Measurements from ENCODE around the gene EIF4B.
"Not testable (repeated sequence)": the region's sequence is repeated elsewhere in the genome, so short reads cannot be mapped to it uniquely, and the experiment has no call there.

EIF4B gene

GRCh38 chr12:53005986-53006809, at the start of gene EIF4B:
Gene EIF4B (plus strand): TSS chr12:53006456. CDS start chr12:53006484, 28 bp downstream.
- peak; percentile 100 for DNase-seq (ENCODE audit: low spot score)

DNA sequence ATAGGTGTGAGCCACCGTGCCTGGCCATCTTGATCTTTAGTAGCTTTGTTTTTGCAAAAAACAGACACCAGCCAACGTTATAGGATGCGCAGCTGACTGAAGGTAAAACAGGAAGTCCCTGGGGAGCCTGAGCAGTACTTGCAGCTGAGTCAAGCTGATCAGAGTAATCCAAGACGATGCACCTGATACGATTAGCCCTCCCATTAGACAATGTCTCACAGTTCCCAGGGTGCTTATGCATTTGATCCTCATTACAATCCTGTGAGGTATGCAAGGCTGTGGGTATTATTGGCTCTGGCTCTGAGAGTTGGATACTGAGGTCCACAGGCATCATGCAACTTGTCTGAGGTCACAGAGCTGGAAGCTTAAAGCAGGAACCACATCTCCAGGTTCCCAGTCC, 49.3 kb upstream of the EIF4B start:
- DNase-seq (ENCODE audit: low spot score), result peak; percentile 54

DNA sequence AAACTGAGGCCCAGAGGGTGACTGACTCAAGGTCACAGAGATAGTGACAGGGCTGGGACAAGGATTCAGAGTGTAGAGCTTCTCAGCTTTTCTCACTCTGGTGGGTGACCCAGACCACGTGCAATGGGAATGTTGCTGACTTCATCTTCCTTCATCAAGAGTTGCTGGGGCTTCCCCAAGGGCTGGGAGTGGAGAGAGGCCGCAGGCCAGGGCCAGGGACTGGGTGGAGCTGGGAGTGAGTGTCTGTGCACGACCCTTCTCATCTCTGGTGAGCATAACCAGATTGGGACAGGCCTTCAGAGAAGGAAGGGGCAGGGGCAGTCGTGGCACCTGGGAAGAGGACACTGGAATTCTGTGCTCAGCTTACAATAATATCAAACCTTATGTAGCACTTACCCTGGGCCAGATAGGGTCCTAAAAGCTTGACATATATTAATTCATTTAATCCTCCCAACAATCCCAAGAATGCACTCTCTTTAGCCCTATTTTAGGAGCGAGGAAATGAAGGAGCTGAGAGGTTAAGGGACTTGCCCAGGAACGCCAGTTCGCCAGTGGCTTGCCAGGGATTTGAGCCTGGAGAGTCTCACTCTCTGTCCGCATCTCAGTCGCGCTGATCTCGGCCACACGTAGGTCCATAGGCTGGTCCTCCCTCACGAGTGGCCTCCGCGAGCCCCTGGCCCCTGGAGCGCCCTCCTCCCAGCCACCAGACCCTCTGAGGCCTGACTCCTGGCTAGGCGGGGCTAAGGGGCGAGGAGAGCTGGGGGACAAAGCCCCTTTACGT, 41.5 kb upstream of the EIF4B start:
- DNase-seq (ENCODE audit: low spot score), result peak; percentile 78

- peak; percentile 82 for DNase-seq (ENCODE audit: low spot score)
Measured at GRCh38 chr12:52965337-52965731, 40.9 kb upstream of the EIF4B start.

GRCh38 chr12:52969166-52969795, 37.0 kb upstream of the EIF4B start:
- DNase-seq (ENCODE audit: low spot score), result no peak

- no peak for DNase-seq (ENCODE audit: low spot score)
Measured at GRCh38 chr12:52969828-52970569, 36.3 kb upstream of the EIF4B start.

- peak; percentile 54 for DNase-seq (ENCODE audit: low spot score)
Measured at GRCh38 chr12:52971679-52972329, 34.5 kb upstream of the EIF4B start.

GRCh38 chr12:52975204-52975603, 31.1 kb upstream of the EIF4B start:
- no peak for DNase-seq (ENCODE audit: low spot score)

DNA sequence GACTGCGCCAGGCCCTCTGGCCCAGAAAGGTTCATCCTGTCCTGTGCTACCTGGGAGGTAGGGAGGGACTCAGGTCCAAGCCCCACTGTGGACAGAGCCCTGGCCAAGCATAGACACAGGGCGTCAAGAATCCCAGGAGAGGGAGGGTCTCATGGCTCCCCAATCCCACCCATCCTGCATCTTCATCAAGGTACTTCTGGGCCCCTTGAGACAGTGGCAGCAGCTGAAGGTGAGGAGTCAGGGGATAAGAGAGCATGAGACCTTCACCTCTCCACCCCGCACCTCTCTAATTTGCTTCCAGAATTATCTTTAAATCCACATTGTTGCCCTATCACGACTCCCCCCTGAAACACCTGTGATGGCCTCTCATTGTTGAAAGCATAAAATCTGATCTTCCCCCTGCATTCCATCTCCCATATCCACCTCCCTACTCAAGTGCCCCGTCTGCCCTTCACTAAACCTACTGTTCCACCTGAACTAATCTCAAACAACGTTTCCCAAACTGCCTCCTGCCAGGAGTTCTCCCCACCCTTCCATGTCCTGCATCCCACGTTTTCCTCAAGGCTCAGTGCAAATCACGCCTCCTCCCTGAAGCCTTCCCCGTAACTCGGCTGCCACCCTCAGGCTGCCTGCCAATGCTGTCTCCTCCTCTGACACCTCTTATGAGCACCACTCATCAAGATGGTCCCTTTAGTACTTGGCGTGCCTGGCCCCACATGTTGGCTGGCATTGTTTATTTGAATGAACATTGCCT, 30.3 kb upstream of the EIF4B start:
- peak; percentile 65 for DNase-seq (ENCODE audit: low spot score)

- peak; percentile 60 for DNase-seq (ENCODE audit: low spot score)
Measured at GRCh38 chr12:52976574-52977071, 29.6 kb upstream of the EIF4B start.

DNA sequence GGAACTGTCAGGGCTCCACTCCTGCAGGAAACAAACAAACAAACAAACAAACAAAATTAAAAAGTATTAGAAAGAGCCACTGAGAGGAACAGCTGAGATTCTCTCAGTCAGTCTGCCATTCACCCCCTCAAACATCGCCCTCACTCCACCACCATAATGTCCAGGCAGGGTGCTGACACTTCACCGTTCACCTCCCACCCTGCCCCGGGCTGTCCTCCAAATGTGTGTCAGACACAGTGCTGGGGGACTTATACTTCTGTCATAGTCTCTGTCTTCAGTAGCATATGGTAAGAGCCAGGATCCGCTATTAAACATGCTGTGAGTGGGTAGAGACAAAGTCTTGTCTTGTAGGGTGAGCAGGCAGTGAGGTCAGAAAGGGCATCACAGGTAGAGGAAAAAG, 29.1 kb upstream of the EIF4B start:
- no peak for DNase-seq (ENCODE audit: low spot score)

DNA sequence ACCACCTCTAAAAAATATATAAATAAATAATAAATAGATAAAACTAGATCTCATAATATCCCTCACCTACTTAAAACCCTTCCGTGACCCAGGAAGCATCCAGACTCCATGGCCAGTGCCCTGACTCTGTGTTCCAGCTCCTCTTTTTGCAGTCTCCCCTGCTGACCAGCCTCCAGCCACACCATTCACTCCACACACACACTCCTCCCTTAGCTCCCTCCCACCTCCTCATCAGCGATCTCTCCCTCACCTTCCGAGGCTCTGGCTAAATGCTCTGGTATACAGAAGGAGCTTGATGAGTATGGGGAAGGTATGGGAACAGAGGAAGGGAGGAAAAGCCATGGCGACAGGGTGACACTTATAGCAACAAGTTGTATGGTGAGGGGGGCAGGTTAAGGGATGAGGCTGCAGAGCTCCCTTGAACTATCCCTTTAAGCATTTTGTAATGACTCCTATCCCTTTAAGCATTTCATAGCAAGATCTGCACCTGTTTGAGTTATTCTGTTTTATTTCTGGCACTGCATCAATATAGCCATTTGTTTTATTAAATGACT, 26.1 kb upstream of the EIF4B start:
- no peak for DNase-seq (ENCODE audit: low spot score)

DNA sequence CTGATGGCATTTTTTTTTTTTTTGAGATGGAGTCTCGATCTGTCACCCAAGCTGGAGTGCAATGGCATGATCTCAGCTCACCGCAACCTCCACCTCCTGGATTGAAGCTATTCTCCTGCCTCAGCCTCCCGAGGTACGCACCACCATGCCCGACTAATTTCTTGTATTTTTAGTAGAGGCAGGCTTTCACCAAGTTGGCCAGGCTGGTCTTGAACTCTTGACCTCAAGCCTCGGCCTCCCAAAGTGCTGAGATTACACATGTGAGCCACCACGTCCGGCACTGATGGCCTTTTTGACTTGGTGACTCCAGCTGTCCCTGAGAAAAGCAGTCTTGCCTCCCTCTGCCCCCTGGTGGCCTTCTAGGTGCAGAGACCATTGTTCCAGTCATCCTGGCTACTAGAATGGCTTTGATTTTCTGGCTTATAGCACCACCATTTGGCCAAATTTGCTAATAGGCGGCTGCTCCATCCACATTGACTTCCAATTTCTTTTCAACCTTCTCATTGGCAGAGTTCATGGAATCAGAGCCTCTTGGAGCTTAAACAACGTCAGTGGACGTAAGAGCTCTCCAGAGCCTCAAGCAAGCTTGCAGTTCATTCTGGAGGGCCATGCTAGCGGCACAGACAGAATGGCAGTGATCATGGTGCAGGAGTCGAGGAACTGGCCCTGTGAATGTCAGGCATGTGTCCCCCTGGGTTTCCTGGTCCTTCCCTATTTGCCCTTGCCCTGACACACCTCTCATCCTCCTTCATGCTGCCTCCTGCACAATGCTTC, 25.4 kb upstream of the EIF4B start:
- DNase-seq (ENCODE audit: low spot score), result peak; percentile 96

GRCh38 chr12:52984136-52984535, 22.1 kb upstream of the EIF4B start:
- no peak for DNase-seq (ENCODE audit: low spot score)

DNA sequence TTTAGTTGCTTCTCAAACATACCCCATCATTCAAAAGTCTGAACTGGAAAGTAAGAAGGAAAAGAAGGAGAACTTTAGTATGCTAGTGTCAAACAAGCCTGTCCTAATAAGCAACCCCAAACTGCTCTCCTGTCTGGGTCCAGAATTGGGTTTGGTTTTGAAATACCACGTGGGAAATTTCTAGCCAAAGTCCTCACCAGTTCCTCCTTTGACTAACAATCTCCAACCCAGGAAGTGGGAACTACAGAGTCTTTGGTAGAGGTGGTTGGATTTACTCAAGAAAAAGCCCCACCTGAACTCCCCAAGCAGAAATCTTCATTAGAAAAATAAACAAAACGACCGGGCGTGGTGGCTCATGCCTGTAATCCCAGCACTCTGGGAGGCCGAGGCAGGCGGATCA, 17.4 kb upstream of the EIF4B start:
- no peak for DNase-seq (ENCODE audit: low spot score)

DNA sequence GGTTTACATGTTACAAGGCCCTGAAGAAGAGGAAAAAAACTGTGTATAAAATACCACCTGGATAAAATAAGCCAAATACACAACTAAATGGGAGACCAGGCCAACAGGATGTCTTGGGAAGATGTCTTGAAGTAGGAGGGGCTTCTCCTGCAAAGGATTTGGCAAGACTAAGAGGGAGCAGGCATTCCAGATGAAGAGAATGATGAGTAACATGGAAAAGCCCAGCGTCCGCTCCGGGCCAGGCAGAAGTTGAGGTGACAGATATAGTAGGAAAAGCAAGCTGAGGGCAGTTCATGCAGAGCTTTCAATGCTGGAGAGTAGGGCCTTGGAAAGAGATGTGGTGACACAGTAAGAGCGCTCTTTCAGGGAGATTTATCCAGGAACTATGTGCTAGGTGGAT, 16.1 kb upstream of the EIF4B start:
- DNase-seq (ENCODE audit: low spot score), result no peak

DNA sequence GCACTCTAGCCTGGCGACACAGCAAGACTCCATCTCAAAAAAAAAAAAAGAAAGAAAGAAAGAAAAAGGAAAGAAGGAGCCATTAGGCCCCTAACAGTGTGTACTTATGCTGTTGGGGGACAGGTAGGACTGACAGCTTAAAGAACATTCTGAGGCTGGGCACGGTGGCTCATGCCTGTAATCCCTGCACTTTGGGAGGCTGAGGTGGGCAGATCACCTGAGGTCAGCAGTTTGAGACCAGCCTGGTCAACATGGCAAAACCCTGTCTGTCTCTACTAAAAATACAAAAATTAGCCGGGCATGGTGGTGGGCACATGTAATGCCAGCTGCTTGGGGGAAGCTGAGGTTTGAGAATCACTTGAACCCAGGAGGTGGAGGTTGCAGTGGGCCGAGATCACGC, 14.0 kb upstream of the EIF4B start:
- not testable (repeated sequence) for DNase-seq (ENCODE audit: low spot score)

DNA sequence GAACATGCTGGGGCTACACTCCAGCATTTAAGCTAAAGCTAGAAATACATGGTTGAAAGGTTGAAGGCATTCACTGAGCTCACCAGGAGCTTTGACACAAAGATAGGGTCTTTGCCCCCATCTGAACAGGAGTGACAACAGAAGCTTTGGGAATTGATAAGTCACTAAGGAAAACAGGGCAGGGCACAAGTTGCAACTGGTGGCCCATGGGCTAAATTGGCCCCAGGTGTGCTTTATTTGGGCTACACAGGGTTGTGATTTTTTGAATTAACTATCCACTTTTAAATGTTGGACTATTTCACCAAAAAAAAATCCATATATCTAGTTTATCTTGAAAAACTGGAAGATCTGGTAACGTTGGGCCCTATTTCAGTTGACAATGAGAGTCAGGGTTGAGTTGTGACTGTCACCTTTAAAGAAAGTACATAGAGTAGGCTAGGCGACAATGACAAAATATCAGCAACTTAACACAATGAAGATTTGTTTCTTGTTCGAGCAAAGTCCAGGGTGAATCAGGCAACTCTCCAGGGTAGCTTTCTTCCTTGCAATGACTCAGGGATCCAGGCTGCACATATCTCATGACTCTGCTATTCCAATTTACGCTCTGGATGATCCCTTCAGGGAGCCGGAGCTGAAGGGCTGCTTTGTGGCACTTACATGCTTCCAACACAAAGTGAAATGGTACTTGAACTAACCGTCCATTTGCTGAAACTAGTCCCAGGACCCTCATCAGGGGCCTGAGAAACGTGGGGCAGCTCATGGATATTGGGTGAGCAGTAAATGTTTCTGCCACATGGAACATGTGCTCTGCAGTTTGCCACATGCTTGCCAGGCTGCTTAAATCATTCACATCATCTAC, 13.3 kb upstream of the EIF4B start:
- DNase-seq (ENCODE audit: low spot score), result no peak

GRCh38 chr12:52993558-52993869, 12.7 kb upstream of the EIF4B start:
- no peak for DNase-seq (ENCODE audit: low spot score)
